ENCODE measurements around the gene IP6K3. TPM values are rescaled to one million over a fixed set of nuclear protein-coding genes. Genes with fewer than 3 reads are reported as not detected.
A peak's percentile ranks its signal among the peaks of the same experiment; 100 is the strongest.

The IP6K3 gene
- total RNA-seq, 2 experiments from 2014 or later, result not detected

DNA sequence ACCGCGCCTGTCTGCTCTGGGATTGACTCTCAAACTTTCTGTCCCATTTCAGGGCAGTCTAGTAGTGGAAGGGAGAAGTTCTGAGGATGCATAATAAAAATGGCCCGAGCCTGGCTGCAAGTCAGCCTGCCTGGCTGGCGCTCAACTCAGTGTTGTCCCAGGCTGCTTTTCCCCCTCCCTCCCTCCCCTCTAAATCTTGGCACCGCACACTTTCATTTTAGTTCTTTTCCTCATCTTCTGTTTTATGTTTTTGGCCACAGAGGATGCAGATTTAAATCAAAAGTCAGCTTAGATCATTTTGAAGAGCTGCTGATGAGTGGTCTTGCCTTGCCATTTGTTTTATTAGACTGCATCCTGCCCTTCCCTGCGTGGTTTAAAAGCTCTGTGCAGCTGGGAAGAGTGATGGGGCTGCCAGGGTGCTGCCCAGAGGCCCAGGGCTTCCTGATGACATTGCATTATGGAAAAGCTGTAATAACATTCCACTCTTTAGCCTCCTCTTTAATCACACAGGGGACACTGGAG, 28.7 kb downstream of the IP6K3 start:
- Mint-ChIP-seq H3K27me3 (peaks cover 21% of the 10 kb centered on the region), H3K36me3 (ENCODE audit: low read depth) (no peaks in the 10 kb centered on the region), H3K4me3 (no peak overlapping the region), H3K27ac (no peak overlapping the region), H3K4me1 (no peaks in the 10 kb centered on the region), H3K9me3 (no peaks in the 10 kb centered on the region)
- ChIA-PET POLR2A (no interaction called here), CTCF (no interaction called here)
- no peak for DNase-seq

DNA sequence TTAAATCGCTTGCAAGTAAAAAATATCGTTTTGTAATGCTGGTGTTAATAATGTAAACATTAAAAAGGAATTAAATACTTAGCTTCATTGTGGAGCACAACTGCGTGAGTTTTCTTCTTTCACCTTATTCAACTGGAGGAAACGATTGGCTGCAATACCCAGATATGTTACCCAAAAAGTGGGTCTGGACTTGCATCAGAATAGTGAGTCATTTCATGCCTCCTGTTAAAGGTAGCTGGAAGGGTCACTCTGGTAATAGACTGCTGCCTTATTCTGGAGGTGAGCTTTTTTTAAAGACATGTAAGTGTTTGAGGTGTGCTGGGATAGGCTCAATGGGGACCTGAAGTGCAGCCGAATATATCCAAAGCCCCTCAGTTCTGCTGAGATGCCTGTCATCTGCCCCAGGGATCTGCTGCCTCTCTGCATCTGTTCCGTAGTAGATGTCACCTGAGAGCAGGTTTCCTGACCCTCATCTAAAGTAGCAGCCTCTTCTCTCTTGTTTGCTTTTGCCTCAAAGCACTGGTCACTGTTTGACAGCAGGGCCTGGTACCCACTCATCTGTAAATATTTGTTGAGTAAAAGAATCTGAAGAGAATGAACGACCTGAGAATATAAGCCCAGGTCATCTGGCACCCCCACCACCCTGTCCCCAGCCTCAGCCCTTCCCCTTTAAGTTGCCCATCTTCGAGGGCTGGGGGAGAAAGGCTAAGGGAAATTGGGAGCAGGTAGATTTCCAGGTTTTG, 29.6 kb downstream of the IP6K3 start:
- no peak for DNase-seq
- no peaks in the 10 kb centered on the region for H3K9me3 Mint-ChIP-seq
- no peak overlapping the region for H3K4me3 Mint-ChIP-seq

DNA sequence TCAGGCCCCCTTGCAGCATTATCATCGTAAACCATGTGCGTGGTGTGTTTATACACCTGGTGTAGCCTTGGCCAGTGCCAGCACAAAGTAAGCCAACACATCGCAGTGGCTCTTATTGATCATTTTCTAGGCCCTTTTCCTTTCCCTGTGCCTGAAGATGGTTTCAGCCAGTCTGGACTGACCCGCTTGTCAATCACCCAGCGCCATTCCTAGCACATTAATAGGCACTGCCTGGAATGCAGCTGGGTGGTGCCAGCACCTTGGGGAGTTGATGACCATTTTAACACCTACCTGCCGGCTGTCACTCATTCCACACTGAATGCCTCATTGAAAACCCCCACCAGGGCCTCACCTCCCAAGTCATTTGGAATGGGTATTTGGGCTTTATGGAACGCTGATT, 30.3 kb downstream of the IP6K3 start:
- POLR2A ChIA-PET, result no interaction called here
- CTCF ChIA-PET, result interaction anchor here (0.5 to 1.4 kb wide), 3 partner anchors 94 to 353 kb away, joined by 3 read pairs; no protein-coding TSS in a partner anchor
- Mint-ChIP-seq H3K27me3 (peaks cover 18% of the 10 kb centered on the region), H3K9me3 (no peaks in the 10 kb centered on the region), H3K36me3 (ENCODE audit: low read depth) (no peaks in the 10 kb centered on the region), H3K4me1 (peaks cover 5% of the 10 kb centered on the region), H3K4me3 (no peak overlapping the region), H3K27ac (no peak overlapping the region)
- no peak for DNase-seq

More for the DNA sequence above, 29.6 kb downstream of the IP6K3 start:
- Mint-ChIP-seq H3K36me3 (ENCODE audit: low read depth) (no peaks in the 10 kb centered on the region), H3K4me1 (peaks cover under 1% of the 10 kb centered on the region), H3K27me3 (peaks cover 21% of the 10 kb centered on the region), H3K27ac (no peak overlapping the region)
- CTCF ChIA-PET, result interaction anchor here (0.5 to 0.7 kb wide), 2 partner anchors 95 to 352 kb away, joined by 3 read pairs; no protein-coding TSS in a partner anchor
- POLR2A ChIA-PET, result no interaction called here

DNA sequence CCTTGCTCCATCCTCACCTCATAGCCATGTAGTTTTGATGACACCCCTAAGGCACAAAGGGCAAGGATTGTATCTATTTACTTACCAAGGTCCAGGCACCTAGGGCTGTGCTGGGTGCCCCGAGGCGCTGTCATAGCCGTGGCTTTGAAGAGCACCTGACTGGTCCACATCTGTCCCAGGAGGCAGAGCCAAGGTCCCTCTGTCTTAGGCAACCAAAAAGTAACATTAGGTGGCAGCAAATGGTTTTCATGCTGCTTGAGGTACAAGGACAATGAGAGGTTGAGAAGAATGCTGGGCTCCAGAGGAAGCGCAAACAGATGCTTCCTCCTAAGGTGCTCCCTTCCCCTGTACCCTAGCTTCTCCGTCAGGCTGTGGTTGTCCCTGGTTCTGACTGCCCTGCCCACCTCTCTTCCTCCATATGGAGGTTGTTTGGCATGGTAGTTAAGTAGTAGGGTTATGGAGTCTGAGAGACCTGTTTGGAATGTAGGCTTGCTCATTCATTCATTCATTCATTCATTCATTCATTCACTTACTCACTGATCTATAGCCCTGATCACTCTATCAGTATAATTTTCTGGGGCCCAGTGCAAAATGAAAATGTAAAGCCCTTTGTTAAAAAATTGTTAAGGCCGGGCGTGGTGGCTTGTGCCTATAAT, 32.2 kb downstream of the IP6K3 start:
- CTCF ChIA-PET, result interaction anchor here (1.0 to 1.1 kb wide), 2 partner anchors 11 to 481 kb away, joined by 3 read pairs; no protein-coding TSS in a partner anchor
- H3K36me3 Mint-ChIP-seq (ENCODE audit: low read depth), result peaks cover 10% of the 10 kb centered on the region
- DNase-seq, result no peak
- peaks cover 8% of the 10 kb centered on the region for H3K27me3 Mint-ChIP-seq
- no peak overlapping the region for H3K4me3 Mint-ChIP-seq
- POLR2A ChIA-PET, result no interaction called here
- no peaks in the 10 kb centered on the region for H3K9me3 Mint-ChIP-seq
- H3K27ac Mint-ChIP-seq, result no peak overlapping the region
- H3K4me1 Mint-ChIP-seq, result peaks cover 19% of the 10 kb centered on the region

DNA sequence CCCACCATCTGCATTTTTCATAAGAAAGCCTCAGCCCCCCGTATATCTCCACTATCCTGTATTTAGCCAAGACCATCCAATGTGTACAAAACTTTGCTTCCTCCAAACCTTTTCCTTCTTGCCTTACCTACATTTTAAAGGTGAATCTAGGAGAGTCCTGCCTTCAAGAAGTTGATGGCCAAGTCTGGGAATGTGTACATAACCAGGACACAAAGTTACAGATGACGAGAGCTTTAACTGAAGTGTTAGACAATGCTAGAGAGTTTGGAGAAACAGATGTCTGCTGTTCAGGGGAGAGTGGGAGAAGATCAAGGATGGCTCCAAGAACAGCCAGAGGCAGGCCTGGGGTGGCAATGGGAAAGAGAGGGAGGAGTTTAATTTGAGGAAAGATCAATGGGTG, 32.9 kb downstream of the IP6K3 start:
- Mint-ChIP-seq H3K36me3 (ENCODE audit: low read depth) (peaks cover 15% of the 10 kb centered on the region), H3K27ac (no peak overlapping the region), H3K4me3 (no peak overlapping the region), H3K27me3 (peaks cover 4% of the 10 kb centered on the region), H3K9me3 (no peaks in the 10 kb centered on the region), H3K4me1 (peaks cover 25% of the 10 kb centered on the region)
- ChIA-PET CTCF (interaction anchor here (1.0 kb wide), 1 partner anchor 21 kb away, joined by 3 read pairs; no protein-coding TSS in a partner anchor), POLR2A (no interaction called here)
- no peak for DNase-seq

DNA sequence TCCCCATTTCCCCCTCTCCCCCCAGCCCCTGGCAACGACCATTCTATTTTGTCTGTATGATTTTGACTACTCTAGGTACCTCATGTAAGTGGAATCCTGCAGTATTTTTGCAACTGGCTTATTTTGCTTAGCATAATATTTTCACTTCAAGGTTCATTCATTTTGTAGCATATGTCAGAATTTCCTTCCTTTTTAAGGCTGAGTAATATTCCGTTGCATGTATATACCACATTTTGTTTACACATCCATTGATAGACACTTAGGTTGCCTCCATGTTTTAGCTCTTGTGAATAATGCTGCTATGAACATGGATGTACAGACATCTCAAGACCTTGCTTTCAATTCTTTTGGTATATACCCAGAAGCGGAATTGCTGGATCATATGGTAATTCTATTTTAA, 33.8 kb downstream of the IP6K3 start:
- peaks cover 4% of the 10 kb centered on the region for H3K27me3 Mint-ChIP-seq
- no peaks in the 10 kb centered on the region for H3K9me3 Mint-ChIP-seq
- H3K27ac Mint-ChIP-seq, result no peak overlapping the region
- CTCF ChIA-PET, result interaction anchor here (0.6 to 1.0 kb wide), 3 partner anchors 22 to 808 kb away, joined by 3 to 5 read pairs (median 3); no protein-coding TSS in a partner anchor
- peaks cover 34% of the 10 kb centered on the region for H3K4me1 Mint-ChIP-seq
- no peak overlapping the region for H3K4me3 Mint-ChIP-seq
- POLR2A ChIA-PET, result no interaction called here
- peaks cover 17% of the 10 kb centered on the region for H3K36me3 Mint-ChIP-seq (ENCODE audit: low read depth)
- no peak for DNase-seq

DNA sequence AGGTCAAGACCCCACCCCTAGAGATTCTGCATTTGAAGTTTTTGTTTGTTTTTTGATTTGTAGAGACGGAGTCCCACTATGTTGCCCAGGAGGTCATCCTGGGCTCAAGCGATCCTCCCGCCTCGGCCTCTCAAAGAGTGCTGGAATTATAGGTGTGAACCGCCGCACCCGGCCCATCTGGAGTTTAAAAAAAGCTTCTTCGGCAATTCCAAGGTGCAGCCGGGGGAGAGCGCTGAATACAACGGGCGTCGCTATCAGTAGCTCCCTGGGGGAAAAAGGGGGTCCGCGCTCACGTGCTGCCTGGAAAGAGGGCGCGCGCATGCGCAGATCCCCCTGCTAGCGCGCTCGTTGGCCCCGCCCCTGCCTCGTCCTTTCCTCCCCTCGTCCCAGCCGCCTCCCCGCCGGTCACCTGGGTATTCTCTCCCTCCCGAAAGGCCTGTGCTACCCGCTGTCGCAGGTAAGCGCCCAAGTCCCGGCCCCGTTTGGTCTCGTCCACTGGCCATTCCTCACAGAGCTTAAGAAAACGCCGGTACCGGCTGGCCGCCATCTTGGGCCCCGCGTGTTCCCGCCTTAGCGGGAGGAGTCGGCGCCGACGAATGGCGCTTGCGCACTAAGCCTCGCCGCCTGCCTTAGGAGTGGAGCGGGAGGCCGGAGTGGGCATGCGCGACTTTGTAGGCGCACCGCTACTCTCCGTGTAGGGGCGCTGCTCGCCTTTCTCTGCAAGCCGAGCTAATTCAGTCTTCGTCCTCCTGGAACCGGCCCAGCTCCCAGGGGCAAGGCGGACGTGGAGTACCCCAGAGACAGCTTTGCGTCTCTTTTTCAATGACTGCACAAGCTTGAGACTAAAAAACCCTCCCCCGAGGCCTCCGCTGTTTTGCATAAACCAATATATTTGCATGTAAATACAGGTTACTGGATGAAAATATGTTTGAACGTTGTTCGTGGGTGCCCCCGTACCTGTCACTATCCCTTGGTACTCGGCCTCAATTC, 35.3 kb downstream of the IP6K3 start, which contains the start of gene UQCC2:
TSS of gene UQCC2 (minus strand) at position 561 of the 990 bp plus-strand sequence. CDS start at position 547, 14 bp downstream.
- Mint-ChIP-seq H3K4me3 (peak within 1 kb of the TSS; percentile 90), H3K4me1 (peaks cover 38% of the 10 kb centered on the region), H3K27me3 (peaks cover 4% of the 10 kb centered on the region), H3K36me3 (ENCODE audit: low read depth) (peaks cover 23% of the 10 kb centered on the region), H3K9me3 (no peaks in the 10 kb centered on the region), H3K27ac (peak within 1 kb of the TSS; percentile 96)
- ChIA-PET CTCF (interaction anchor here (0.6 to 2.1 kb wide), 25 partner anchors 9 to 322 kb away, joined by 3 to 18 read pairs (median 3); partner anchors contain the start of genes IP6K3, ITPR3 and ZBTB9), POLR2A (no interaction called here)
- DNase-seq, result peak; percentile 97

DNA sequence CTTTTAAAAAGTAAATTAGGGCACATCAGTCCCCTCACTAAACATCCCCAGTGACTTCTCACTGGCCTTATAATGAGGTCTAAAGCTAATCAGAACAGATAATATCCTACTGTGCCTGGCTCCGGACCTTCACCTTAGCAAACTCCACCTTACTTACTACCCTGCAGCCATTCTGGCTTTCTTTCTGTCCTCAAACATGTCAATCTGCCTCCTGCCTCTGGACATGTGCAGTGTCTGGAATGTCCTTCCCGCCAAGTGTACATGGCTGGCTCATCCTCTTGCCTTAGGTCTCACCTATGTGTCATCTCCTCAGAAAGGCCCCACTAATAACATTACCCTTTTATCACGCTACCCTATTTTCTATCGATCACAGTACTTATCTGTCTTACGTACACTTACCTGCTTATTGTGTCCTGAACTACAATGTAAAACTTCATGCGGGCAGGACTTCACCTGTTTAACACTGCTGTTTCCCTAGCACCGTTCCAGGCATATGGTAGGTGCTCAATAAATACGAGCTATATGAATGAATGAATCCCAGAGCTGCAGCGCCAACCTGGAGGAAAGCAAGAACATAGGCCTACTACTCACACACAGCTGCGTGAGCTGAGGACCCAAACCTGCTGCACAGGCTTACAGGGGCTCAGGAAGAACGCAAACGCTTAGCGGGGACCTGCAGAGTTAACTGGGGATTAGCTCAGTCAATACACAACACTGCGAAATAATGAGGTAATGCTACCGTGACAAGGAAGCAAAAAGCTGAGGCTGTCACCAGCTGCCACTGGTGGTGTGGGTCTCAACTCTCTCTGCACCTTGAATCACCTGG, 36.2 kb downstream of the IP6K3 start:
- Mint-ChIP-seq H3K4me3 (peak overlapping the region; percentile 90), H3K4me1 (peaks cover 41% of the 10 kb centered on the region), H3K27me3 (peaks cover 4% of the 10 kb centered on the region), H3K27ac (peak overlapping the region; percentile 96), H3K9me3 (no peaks in the 10 kb centered on the region), H3K36me3 (ENCODE audit: low read depth) (peaks cover 24% of the 10 kb centered on the region)
- POLR2A ChIA-PET, result no interaction called here
- DNase-seq, result peak; percentile 37
- CTCF ChIA-PET, result interaction anchor here (0.7 to 2.1 kb wide), 18 partner anchors 8 to 318 kb away, joined by 3 to 18 read pairs (median 4); partner anchors contain the start of genes IP6K3 and ITPR3

DNA sequence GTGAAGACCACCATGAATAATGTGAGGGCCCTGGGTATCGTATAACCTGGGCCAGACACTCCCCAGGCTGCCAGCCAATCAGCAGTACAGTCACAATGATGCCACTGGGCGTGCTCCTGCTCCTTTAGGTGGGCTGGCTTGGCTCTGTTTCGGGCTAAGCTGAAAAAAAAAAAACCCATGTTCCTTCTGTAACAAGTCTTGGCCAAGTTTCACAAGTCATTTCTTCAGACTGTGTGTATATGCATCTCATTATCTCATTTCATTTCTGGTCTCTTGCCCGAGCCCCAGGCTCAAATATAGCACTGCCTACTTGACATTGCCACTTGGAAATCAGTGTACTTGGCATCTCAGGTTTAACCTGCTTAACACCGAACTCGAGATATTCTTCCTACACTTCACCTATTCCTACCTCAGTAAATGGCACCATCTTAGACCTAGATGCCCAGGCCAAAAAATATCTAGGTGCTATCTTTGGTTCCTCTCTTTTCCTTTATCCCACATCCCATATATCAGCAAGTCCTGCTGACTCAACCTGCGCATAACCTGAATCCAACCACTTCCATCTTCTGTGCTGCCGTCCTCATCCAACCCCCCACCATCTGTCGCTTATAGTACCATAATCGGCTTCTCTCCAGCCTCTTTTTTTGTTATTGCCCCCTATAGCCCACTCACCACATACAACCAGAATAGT, 37.0 kb downstream of the IP6K3 start:
- H3K4me1 Mint-ChIP-seq, result peaks cover 42% of the 10 kb centered on the region
- peak overlapping the region; percentile 2 for H3K4me3 Mint-ChIP-seq
- no peak for DNase-seq
- ChIA-PET CTCF (interaction anchor here (1.2 to 2.0 kb wide), 4 partner anchors 12 to 125 kb away, joined by 3 to 5 read pairs (median 4); no protein-coding TSS in a partner anchor), POLR2A (no interaction called here)
- H3K27me3 Mint-ChIP-seq, result peaks cover 4% of the 10 kb centered on the region
- no peaks in the 10 kb centered on the region for H3K9me3 Mint-ChIP-seq
- H3K36me3 Mint-ChIP-seq (ENCODE audit: low read depth), result peaks cover 24% of the 10 kb centered on the region
- H3K27ac Mint-ChIP-seq, result no peak overlapping the region

DNA sequence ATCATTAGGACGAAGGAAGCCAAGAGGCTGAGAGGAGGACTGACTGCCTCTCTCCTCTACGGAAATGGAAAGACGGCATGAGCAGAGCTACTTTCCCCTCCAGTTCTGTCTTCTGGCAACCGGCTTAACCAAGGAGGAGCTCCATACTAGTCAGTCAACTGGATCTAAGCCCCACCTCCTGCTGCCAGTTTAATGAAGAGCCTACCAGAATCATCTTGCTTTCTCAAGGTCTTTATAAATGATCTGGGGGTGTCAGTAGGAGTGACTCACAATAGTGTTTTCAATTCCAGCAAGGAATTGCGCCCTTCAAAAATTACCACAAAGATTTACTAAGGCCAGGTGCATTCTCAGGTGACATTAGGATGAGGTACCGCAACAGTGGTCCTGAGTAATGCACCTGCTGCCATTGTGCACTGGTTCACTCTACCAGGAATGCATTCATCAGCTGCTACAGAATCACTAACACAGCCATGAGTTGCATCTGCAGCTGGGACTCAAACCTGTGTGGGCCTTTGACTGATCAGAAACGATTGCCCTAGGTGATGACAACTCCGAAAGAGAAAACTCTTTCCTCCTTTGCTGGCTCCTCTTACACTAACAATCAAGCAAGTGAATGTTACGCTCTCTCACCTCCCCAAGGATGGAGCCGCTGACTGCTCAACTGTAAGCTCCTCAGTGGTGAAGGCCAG, 38.0 kb downstream of the IP6K3 start:
- no peak for DNase-seq
- H3K27ac Mint-ChIP-seq, result no peak overlapping the region
- POLR2A ChIA-PET, result no interaction called here
- peaks cover 1% of the 10 kb centered on the region for H3K27me3 Mint-ChIP-seq
- H3K4me3 Mint-ChIP-seq, result no peak overlapping the region
- peaks cover 24% of the 10 kb centered on the region for H3K36me3 Mint-ChIP-seq (ENCODE audit: low read depth)
- no peaks in the 10 kb centered on the region for H3K9me3 Mint-ChIP-seq
- H3K4me1 Mint-ChIP-seq, result peaks cover 44% of the 10 kb centered on the region
- CTCF ChIA-PET, result interaction anchor here (0.8 to 2.0 kb wide), 6 partner anchors 8 to 119 kb away, joined by 3 to 5 read pairs (median 4); no protein-coding TSS in a partner anchor
